Endothelial cell (in vitro differentiated cells): Measurements from ENCODE around the gene BABAM1. TPM values are rescaled to one million over a fixed set of nuclear protein-coding genes. Genes with fewer than 3 reads are reported as not detected.

Experiments used
- DNase-seq: peaks from one replicate; pipeline ENCODE4 v3.0.0; 2021; ENCODE audit warnings: low spot score
- H3K27ac Mint-ChIP-seq: one replicate; pipeline ENCODE4 v1.8.0; 2021; ENCODE audit warnings: mixed read lengths, inconsistent platforms; ENCODE audit not compliant: unreplicated experiment
- H3K27me3 Mint-ChIP-seq: one replicate; pipeline ENCODE4 v1.8.0; 2021; ENCODE audit warnings: mild to moderate bottlenecking, moderate library complexity, mixed read lengths, inconsistent platforms; ENCODE audit not compliant: unreplicated experiment
- H3K36me3 Mint-ChIP-seq: one replicate; pipeline ENCODE4 v1.8.0; 2021; ENCODE audit warnings: mild to moderate bottlenecking, low read depth, mixed read lengths, inconsistent platforms; ENCODE audit not compliant: unreplicated experiment
- H3K4me1 Mint-ChIP-seq: one replicate; pipeline ENCODE4 v1.8.0; 2021; ENCODE audit warnings: mild to moderate bottlenecking, mixed read lengths, inconsistent platforms; ENCODE audit not compliant: unreplicated experiment
- H3K4me3 Mint-ChIP-seq: one replicate; pipeline ENCODE4 v1.8.0; 2021; ENCODE audit warnings: mild to moderate bottlenecking, mixed read lengths, inconsistent platforms; ENCODE audit not compliant: unreplicated experiment
- H3K9me3 Mint-ChIP-seq: one replicate; pipeline ENCODE4 v1.8.0; 2021; ENCODE audit warnings: mixed read lengths, inconsistent platforms; ENCODE audit not compliant: unreplicated experiment
- total RNA-seq: library from RNA; stranded (reverse); fragmentation: NEBNext Ultra II Directional; extraction: Animal tissue kit (Norgen Biotek cat#: 25700); gene quantifications from one replicate; pipeline ENCODE4 v1.2.1, GENCODE V29; 2021; ENCODE audit not compliant: unreplicated experiment
- TF ChIP-seq, protein P1 (sequence below): fragments of 200-600 bp; sonication (generic); IDR thresholded peaks from one replicate; pipeline ENCODE4 v1.5.0; 2021; ENCODE audit warnings: antibody characterized with exemption; ENCODE audit not compliant: unreplicated experiment

BABAM1 gene
- total RNA-seq, 1 donor from 2014 or later: 136 TPM

DNA sequence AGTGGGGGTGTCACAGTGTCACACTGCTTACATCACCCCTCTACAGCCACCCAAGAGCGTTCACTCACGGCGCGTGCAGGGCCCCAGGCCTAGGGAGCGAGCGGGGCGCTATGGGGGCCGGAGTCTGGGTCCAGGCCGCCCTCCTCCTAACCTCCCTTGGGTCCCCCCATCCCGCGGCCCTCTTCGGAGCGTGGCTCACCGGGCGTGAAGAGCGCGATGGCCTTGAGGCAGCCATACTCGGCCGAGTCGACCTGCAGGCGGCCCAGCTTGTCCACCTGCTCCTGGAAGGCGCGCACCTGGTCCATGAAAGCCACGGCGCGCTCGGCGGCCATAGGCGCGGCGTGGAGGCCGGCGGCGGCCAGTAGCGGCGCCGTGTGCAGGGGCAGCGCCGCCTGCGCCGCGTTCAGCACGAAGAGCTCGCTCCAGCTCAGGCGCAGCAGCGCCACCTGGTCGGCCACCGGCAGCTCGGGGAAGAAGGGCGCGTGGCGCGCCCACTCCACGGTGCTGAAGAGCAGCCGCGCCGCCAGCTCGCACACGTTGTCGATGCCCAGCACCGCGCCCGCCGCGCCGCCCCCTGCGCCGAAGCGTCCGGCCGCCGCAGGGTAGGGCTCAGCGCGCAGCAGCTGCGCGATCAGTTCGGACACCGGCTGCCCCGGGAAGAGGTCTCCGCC is 31.8 kb upstream of the BABAM1 start:
- Mint-ChIP-seq H3K36me3 (peaks cover 10% of the 10 kb centered on the region), H3K27ac (no peak overlapping the region), H3K4me3 (peak overlapping the region; percentile 37), H3K27me3 (peaks cover 4% of the 10 kb centered on the region), H3K9me3 (no peaks in the 10 kb centered on the region), H3K4me1 (peaks cover 10% of the 10 kb centered on the region)
- DNase-seq: peak; percentile 70
- TF ChIP-seq, protein P1, sequence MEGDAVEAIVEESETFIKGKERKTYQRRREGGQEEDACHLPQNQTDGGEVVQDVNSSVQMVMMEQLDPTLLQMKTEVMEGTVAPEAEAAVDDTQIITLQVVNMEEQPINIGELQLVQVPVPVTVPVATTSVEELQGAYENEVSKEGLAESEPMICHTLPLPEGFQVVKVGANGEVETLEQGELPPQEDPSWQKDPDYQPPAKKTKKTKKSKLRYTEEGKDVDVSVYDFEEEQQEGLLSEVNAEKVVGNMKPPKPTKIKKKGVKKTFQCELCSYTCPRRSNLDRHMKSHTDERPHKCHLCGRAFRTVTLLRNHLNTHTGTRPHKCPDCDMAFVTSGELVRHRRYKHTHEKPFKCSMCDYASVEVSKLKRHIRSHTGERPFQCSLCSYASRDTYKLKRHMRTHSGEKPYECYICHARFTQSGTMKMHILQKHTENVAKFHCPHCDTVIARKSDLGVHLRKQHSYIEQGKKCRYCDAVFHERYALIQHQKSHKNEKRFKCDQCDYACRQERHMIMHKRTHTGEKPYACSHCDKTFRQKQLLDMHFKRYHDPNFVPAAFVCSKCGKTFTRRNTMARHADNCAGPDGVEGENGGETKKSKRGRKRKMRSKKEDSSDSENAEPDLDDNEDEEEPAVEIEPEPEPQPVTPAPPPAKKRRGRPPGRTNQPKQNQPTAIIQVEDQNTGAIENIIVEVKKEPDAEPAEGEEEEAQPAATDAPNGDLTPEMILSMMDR: no peak

DNA sequence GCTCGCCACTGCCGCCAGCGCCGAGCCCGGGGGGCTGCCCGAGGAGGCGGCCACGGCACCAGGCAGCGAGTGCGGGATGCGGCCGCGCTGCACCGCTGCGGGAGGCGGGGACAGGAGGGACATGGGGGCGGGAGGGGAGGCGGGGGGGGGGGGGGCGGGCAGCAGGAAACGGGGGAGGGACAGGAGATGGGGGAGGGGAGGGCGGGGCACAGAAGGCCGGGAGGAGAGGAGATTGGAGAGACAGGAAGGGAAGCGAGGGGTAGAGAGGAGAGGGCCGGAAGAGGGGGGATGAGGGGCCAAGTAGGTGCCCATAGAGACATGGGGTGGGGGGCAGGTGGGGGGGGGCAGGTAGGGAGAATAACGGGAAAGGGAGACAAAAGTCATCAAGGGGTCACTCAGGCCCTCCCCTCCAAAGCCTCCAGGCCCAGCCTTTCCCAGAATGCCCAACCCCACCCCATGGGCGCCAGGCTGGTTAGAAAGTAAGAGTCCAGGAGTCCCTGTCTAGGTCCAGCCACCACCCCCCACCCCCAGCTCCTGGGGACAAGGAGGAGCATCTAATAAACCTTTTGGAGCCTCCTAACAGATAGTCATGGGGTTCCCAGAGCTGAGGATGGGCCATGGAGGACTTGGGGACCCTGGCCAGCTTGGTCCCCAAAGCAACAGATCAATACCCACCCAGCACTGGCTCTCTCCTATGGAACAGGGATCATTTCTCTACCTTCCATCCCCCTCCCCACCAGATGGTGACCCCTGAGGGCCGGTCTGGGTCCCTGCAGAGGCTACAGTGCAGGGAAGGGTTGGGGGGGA is 31.1 kb upstream of the BABAM1 start:
- Mint-ChIP-seq H3K9me3 (no peaks in the 10 kb centered on the region), H3K4me3 (no peak overlapping the region), H3K4me1 (peaks cover 10% of the 10 kb centered on the region), H3K27me3 (peaks cover 8% of the 10 kb centered on the region), H3K27ac (no peak overlapping the region), H3K36me3 (peaks cover 16% of the 10 kb centered on the region)
- DNase-seq: no peak
- TF ChIP-seq, protein P1: no peak

DNA sequence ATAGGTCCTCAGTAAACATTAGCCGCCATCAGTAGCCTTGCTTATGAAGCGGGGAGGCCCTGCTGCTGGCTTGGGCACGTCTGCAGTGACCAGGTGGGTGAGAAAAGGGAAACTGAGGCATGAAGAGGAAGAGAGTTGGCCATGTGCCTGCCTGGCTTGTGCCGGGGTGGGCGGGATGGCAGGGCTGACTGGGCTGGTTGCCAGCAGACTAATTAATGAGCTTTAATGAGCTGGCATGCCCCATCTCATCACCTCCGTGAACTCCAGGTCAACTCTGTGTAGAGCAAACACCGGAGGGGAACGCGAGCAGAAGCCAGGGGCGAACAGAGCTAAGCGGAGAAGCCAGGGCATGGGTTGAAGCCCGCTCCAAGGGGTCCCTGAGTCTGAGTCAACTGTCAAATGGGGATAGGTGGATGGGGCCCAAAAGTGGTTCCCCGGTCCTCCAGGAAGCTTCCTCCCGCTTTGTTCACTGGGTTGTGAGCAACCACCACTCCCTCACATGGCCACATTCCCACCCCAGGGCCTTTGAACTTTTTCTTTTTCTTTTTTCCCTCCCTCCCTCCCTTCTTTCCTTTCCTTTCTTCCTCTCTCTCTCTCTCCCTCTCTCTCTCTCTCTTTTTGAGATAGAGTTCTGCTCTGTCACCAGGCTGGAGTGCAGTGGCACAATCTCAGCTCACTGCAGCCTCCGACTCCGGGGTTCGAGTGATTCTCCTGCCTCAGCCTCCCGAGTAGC is 30.3 kb upstream of the BABAM1 start:
- peaks cover 9% of the 10 kb centered on the region for H3K27me3 Mint-ChIP-seq
- H3K27ac Mint-ChIP-seq: peak overlapping the region; percentile 13
- H3K4me3 Mint-ChIP-seq: peak overlapping the region; percentile 71
- no peak for DNase-seq
- H3K9me3 Mint-ChIP-seq: no peaks in the 10 kb centered on the region
- TF ChIP-seq, protein P1: no peak
- peaks cover 10% of the 10 kb centered on the region for H3K4me1 Mint-ChIP-seq
- H3K36me3 Mint-ChIP-seq: peaks cover 18% of the 10 kb centered on the region

DNA sequence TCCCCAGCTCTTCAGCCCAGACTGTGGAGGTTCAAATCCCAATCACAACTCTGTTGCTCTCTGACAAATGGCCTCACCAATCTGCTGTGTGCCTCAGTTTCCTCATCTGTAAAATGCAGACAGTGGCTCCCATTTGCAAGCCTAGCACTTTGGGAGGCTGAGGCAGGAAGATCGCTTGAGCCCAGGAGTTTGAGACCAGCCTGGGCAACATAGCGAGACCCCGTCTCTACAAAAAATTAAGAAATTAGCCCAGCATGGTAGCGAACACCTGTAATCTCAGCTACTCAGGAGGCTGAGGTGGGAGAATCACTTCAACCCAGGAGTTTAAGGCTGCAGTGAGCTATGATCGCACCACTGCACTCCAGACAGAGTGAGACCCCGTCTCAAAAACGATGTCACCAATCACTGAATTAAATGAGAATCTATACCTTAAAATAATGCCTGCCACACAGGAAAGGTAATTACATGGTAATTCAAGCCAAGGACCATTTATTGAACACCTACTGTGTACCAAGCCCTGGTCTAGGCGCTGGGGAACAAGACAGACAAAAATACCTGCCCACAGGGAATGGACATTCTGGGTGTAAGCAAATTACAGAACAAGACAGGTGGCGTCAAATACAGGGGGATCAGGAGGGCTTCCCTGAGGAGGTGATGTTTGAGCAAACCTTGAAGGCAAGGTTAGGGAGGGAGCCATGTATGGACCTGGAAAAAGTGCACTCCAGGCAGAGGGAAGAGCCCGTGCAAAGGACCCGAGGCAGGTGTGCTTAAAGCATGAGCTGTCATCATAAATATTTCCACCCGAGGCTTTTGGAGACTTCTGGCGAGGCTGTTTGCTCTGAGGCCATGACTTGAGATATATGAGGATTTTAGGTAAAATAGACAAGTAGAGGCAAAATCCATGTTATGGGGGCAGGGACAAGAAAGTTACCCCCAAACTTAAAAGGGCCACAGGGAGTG is 29.2 kb upstream of the BABAM1 start:
- peaks cover 13% of the 10 kb centered on the region for H3K4me1 Mint-ChIP-seq
- peak overlapping the region; percentile 54 for H3K4me3 Mint-ChIP-seq
- DNase-seq: no peak
- H3K36me3 Mint-ChIP-seq: peaks cover 18% of the 10 kb centered on the region
- H3K27me3 Mint-ChIP-seq: peaks cover 12% of the 10 kb centered on the region
- TF ChIP-seq, protein P1: no peak
- no peaks in the 10 kb centered on the region for H3K9me3 Mint-ChIP-seq
- H3K27ac Mint-ChIP-seq: no peak overlapping the region
